HTR-8/SVneo (cell line): ENCODE measurements around the gene CPTP.

Source experiments
- DNase-seq: peaks from one replicate; pipeline ENCODE4 v3.0.0; 2011; ENCODE audit warnings: low spot score, mixed read lengths; ENCODE audit not compliant: insufficient read length
- FAIRE-seq: peaks from 2 replicates; lab custom pipeline; 2011; peaks lifted over from hg19 to GRCh38; lab: Jason Lieb, UNC

The CPTP gene

GRCh38 chr1:1332031-1332755 is 7.6 kb downstream of the CPTP start:
- DNase-seq (no peak), FAIRE-seq (no peak)

- FAIRE-seq: no peak
These were observed 8.3 kb downstream of the CPTP start for GRCh38 chr1:1332774-1333480.

DNA sequence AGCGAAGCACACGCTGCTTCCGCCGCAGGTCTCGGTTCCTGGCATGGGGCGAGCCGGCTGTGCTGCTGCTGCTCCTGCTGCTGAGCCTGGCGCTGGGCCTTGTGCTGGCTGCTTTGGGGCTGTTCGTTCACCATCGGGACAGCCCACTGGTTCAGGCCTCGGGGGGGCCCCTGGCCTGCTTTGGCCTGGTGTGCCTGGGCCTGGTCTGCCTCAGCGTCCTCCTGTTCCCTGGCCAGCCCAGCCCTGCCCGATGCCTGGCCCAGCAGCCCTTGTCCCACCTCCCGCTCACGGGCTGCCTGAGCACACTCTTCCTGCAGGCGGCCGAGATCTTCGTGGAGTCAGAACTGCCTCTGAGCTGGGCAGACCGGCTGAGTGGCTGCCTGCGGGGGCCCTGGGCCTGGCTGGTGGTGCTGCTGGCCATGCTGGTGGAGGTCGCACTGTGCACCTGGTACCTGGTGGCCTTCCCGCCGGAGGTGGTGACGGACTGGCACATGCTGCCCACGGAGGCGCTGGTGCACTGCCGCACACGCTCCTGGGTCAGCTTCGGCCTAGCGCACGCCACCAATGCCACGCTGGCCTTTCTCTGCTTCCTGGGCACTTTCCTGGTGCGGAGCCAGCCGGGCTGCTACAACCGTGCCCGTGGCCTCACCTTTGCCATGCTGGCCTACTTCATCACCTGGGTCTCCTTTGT is 9.1 kb downstream of the CPTP start:
- DNase-seq: no peak

More at GRCh38 chr1:1332774-1333480, 8.3 kb downstream of the CPTP start:
- no peak for DNase-seq

DNA sequence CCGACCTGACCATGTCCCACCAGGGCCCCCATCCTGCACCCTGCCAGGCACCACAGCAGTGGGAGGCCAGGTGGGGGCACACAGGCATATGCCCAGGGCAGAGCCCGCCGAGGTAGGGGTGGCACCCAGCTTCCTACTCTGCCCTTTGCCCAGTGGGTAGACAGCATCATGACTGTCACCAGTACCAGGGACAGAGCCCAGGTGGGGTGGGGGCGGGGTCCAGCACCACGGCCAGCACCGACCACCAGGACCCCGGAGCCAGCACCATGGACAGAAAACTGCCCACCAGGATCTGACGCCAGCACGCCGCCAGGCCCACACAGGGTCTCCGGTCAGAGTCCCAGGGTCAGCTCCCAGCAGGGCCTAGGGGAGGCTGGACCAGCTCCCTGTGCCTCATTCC is 10.2 kb downstream of the CPTP start:
- FAIRE-seq: no peak

More for the DNA sequence above, 9.1 kb downstream of the CPTP start:
- no peak for FAIRE-seq

DNA sequence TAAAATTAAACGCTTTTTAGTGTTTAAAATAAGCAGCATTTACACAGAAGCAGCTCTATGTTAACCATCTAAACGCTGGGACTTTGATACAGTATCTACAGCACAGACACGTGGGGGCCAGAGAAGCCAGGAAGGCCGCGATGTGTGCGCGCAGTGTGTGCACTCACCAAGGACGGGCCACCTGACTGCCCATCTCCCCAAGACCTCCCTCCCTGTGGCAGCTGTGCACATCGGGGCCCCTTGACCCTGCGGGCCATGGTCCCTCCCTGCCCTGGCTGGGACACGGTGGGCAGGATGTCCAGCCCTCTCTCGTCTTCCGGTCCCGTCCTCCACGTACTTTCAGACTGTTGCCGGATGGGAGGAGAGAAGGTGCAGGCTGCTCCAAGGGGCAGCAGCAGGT is 10.7 kb downstream of the CPTP start:
- DNase-seq (no peak), FAIRE-seq (no peak)

More for the DNA sequence above, 10.2 kb downstream of the CPTP start:
- no peak for DNase-seq

DNA sequence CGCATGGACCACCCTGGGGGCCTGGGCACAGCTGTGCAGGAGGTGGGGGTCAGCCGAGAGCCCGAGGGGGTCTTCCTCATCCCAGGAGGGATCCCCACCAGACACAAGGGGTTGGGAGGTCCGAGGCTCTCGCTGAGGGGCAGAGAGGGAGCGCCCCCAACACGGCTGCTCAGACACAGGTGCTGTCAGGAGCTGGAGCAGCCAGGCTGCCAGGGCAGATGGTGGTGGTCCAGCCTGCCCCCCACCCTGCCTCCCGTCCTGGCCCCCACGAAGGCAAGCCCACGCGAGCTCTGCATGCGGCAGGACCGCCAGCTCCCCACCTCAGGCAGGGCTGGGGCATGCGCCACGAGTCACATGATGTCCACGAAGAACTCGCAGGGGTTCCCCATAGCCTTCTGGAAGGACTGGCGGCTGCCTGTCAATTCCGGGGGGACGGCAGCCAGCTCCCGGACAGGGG is 11.2 kb downstream of the CPTP start:
- FAIRE-seq: no peak

GRCh38 chr1:1336446-1336845 is 11.8 kb downstream of the CPTP start:
- no peak for FAIRE-seq

More for the DNA sequence above, 11.2 kb downstream of the CPTP start:
- no peak for DNase-seq

DNA sequence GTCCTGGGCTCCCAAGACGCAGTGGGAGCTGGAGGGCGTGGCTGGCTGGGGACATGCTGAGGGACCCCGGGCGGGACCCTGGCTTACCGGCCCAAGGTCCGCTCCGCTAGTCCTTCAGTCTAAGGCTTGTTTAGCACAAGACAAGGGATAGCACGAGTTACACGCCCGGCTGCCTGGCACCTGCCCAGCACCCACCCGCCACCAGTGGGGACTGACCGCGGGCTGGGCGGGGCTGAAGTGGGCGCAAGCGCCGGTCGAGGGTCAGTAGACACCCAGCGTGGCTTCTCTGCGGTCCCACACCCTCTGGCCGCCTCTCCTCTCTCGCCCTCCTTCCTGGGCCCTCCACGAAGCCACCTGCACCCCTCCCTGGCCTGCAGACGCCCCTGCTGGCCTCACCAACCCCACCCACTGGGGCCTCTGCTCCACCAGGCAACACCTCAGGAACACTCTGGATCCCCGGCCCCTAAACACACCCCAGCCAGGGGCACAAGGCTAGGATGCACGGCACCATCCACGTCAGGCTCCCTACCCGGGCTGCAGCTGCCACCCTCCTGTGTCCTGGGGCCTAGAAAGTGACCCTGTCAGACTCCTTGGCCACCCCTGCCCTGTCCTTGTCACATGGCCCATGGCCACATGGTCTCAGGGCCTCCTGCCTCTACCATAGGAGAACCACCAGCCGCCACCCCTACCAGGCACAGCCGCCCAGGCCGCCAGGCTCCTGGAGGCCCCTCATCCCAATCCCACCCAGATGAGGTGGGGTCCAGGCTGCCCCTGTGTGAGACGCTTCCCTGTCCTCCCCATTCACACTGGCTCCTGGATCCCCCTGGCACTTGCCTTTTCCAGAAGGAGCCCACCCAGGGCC is 12.6 kb downstream of the CPTP start:
- DNase-seq: no peak
- no peak for FAIRE-seq

More at GRCh38 chr1:1336446-1336845, 11.8 kb downstream of the CPTP start:
- no peak for DNase-seq

- no peak for FAIRE-seq
- DNase-seq: no peak
These were observed 13.2 kb downstream of the CPTP start for GRCh38 chr1:1337793-1338147.

GRCh38 chr1:1338278-1338677 is 13.7 kb downstream of the CPTP start:
- DNase-seq: no peak
- FAIRE-seq: no peak

DNA sequence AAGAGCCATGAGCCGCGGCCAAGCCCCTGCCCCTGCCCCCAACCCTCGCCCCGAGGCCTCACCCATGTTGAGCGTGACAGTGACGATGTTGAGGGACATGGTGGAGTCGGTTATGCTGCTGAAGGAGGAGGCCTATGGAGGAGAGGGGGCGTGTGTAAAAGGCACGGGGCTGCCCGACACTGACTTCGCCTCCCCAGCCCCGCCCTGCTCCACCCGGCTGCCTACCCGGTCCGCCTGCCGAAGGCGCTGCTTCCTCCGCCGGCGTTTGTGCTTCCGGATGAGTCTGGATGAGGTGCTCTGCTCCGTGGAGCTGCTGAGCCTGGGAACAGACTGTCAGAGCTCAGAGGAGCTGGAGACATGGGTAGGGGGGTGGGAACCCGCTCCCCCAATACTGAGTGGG is 15.6 kb downstream of the CPTP start:
- no peak for FAIRE-seq
- DNase-seq: no peak

DNA sequence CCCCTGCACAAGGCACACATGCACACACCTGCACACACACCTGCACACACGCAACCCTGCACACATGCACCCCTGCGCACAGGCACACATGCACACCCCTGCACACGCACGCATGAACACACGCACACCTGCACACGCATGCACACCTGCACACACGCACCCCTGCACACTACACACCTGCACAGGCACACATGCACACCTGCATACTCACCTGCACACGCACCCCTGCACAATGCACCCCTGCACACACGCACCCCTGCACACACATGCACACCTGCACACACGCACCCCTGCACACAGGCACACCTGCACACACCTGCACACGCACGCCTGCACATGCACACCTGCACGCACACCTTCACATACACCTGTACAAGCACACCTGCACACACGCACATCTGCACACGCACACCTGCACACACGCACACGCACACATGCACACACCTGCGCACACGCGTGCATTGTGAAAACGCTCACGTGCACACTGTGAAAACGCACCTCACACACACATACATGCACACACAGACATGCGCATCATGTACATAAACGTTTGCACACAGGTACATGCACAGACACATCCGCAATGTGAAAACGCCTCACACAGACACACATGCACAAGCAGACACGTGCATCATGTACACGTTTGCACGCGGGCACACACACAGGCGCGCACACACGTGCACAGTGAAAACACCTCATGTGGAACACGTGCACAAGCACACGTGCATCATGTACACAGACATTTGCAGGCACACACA is 16.4 kb downstream of the CPTP start:
- FAIRE-seq (peak; percentile 91), DNase-seq (no peak)

DNA sequence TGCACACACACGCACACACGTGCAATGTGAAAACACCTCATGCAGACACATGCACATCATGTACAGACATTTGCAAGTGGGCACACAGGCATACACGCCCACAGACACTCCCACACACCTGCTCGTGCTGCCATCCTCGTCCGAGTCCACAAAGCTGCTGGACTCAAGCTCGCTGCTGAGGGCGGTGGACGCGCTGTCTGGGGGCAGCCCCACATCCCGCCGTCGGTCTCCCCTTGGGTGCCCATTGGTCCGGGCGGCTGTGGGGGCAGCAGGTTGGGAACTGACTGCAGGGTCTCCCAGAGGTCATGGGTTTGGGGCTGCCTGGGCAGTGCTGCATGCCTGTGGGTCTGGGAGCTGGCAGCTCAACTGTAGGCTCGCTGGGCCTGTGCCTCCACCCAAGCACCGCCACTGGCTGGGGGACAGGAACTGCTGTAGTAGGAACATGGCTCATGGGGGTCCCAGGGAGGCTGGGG is 17.0 kb downstream of the CPTP start:
- DNase-seq (no peak), FAIRE-seq (no peak)

DNA sequence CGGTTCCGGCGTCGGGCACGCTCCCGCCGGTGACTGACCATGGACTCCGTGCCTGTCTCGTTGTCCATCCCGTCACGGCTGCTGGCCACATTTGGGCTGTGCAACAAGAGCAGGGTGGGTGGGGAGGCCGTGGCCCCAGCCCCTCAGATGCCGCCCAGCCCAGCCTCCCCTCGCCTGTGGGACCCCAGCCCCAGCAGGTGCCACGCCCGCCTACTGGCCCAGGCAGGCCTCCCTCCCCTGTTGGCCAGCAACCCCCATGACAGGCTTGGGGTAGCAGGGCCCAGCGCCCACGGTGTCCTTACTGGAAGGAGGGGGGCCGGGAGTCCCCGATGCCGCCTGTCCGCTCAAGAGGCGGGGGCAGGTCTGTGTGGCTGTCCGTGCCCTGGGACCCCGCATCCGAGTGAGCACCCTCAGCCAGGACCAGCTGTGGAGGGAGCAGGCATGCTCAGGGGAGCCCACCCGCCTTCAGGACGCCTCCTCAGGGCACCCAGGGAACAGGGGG is 17.5 kb downstream of the CPTP start:
- no peak for DNase-seq
- no peak for FAIRE-seq

DNA sequence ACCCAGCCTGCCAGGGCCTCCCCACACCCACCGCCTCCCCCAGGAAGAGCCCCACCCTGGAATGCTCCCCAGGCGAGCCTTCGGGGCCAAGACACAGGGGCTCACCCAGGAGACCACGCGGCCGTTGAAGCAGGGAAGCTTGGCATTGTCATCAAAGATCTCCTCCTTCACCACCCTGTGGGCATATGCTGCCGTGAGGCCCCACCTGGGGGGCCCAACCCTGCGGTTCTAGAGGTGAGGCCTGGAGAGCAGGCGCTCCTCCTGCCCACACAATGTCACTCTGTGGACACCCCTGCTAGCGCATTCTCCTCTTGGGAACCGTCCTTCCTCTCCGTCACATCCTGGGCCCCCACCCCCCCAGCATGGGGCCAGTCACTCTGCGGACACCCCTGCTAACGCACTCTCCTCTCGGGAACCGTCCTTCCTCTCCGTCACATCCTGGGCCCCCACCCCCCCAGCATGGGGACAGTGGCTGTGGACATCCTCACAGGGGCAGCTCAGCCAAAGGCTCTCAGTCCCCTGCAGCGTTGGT is 18.0 kb downstream of the CPTP start:
- no peak for FAIRE-seq

DNA sequence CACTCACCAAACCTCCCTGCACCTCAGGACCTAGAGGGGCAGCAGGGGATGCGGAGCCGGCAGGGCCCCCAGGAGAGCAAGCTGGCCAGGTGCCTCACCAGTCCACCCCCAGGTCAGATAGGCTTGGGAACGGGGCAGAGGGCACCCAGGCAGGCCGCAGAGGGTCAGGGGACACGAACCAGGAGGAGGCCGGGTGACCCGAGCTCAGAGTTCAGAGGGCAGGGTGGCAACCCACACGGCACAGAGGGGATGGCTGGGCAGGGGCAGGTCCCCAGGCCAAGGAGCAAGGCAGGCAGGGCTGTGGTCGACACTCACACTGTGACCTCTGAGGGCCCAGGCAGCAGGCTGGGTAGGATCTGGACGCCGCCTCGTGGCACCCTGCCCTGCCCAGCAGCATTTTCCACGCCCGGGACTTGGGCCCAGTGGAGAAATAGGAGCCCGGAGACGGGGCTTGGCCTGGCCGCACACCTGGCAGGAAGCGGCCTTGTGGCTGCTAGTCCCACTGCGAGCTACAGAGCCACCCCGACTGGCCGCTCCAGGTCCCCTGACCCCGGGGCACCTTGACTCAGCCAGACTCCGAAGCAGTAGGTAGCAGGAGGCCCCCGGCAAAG is 19.3 kb downstream of the CPTP start:
- DNase-seq (no peak), FAIRE-seq (no peak)

More for the DNA sequence above, 18.0 kb downstream of the CPTP start:
- DNase-seq: no peak

- peak; percentile 43 for DNase-seq
- peak; percentile 38 for FAIRE-seq
These were observed 20.2 kb downstream of the CPTP start for GRCh38 chr1:1344655-1345361.

DNA sequence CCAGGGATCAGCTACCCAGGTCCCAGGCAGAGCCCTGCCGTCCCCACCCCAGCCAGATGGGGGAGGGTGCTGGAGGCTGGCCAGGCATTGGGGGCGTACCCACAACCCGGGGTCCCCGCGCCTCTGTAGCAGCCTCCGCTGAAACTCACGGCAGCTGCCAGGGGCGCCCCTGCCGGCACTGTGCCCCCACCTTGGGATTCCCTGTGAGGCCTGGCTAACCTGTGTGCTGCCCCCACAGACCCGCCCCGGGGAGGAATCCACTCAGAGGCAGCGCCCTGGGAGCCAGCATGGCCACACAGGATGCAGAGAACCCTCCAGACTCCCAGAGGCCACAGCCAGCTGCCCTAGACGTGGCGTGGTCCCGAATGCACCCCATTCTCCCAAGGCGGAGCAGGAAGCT is 20.8 kb downstream of the CPTP start:
- FAIRE-seq (no peak), DNase-seq (no peak)
